Stimulated activated CD8-positive, alpha-beta memory T cell treated with anti-CD3 and anti-CD28 coated beads, Interleukin-15, amount 100 ng/mL, for 48 hours (primary cell): ENCODE measurements around the gene CCDC8.
A peak's percentile ranks its signal among the peaks of the same experiment; 100 is the strongest.
"Not testable (repeated sequence)": the region's sequence is repeated elsewhere in the genome, so short reads cannot be mapped to it uniquely, and the experiment has no call there.

Experiments
- DNase-seq, 2 donors: peaks; one replicate each; pipeline ENCODE4 v3.0.0-alpha.2; 2020; ENCODE audit warnings: low read depth in 2 of 2

CCDC8 gene

GRCh38 chr19:46428239-46429135 is 15.1 kb upstream of the CCDC8 start, which contains the start of gene PNMA8C:
Gene PNMA8C (minus strand): TSS chr19:46428936. CDS start chr19:46428359, 577 bp downstream.
- DNase-seq: peak; percentile 59 to 62

GRCh38 chr19:46427518-46428045 is 14.2 kb upstream of the CCDC8 start:
- no peak for DNase-seq

- peak; percentile 19 to 37 for DNase-seq
Observed at GRCh38 chr19:46426506-46427162, 13.3 kb upstream of the CCDC8 start.

GRCh38 chr19:46426035-46426505 is 12.7 kb upstream of the CCDC8 start:
- no peak for DNase-seq

GRCh38 chr19:46423188-46423587 is 9.8 kb upstream of the CCDC8 start:
- no peak for DNase-seq

- DNase-seq: no peak
Observed at GRCh38 chr19:46422344-46422743, 9.0 kb upstream of the CCDC8 start.

GRCh38 chr19:46420056-46420455 is 6.7 kb upstream of the CCDC8 start:
- DNase-seq: no peak

- DNase-seq: peak in 1 of 2 donors; percentile 49
Observed at GRCh38 chr19:46415804-46416709, 2.7 kb upstream of the CCDC8 start.

- DNase-seq: not testable (repeated sequence)
Observed at GRCh38 chr19:46414899-46415298, 1.5 kb upstream of the CCDC8 start.

GRCh38 chr19:46412650-46413261 is 608 bp downstream of the CCDC8 start:
- no peak for DNase-seq

- DNase-seq: no peak
Observed at GRCh38 chr19:46411925-46412649, 1.3 kb downstream of the CCDC8 start.

- DNase-seq: no peak
Observed at GRCh38 chr19:46411088-46411924, 2.1 kb downstream of the CCDC8 start.

- no peak for DNase-seq
Observed at GRCh38 chr19:46410205-46411087, 2.9 kb downstream of the CCDC8 start.

- DNase-seq: no peak
Observed at GRCh38 chr19:46409191-46409590, 4.2 kb downstream of the CCDC8 start.

GRCh38 chr19:46408664-46409039 is 4.7 kb downstream of the CCDC8 start:
- no peak for DNase-seq

GRCh38 chr19:46407856-46408663 is 5.3 kb downstream of the CCDC8 start:
- DNase-seq: no peak

- no peak for DNase-seq
Observed at GRCh38 chr19:46406976-46407375, 6.4 kb downstream of the CCDC8 start.
